RPMI7951 (cell line): Measurements from ENCODE around the gene CAMK1D. TPM values are rescaled to one million over a fixed set of nuclear protein-coding genes. Genes with fewer than 3 reads are reported as not detected.
"Not testable (repeated sequence)": the region's sequence is repeated elsewhere in the genome, so short reads cannot be mapped to it uniquely, and the experiment has no call there.

ENCODE experiments used
- DNase-seq: peaks from one replicate; pipeline ENCODE4 v3.0.0-alpha.2; 2012; ENCODE audit warnings: low read depth
- total RNA-seq: library from RNA; depleted of rRNA; stranded (reverse); fragments of >200 nt; shearing (Covaris generic); gene quantifications from 2 replicates; pipeline ENCODE4 v1.2.3, GENCODE V29; 2014

The CAMK1D gene
- total RNA-seq, 1 experiment from 2014 or later: not detected

DNA sequence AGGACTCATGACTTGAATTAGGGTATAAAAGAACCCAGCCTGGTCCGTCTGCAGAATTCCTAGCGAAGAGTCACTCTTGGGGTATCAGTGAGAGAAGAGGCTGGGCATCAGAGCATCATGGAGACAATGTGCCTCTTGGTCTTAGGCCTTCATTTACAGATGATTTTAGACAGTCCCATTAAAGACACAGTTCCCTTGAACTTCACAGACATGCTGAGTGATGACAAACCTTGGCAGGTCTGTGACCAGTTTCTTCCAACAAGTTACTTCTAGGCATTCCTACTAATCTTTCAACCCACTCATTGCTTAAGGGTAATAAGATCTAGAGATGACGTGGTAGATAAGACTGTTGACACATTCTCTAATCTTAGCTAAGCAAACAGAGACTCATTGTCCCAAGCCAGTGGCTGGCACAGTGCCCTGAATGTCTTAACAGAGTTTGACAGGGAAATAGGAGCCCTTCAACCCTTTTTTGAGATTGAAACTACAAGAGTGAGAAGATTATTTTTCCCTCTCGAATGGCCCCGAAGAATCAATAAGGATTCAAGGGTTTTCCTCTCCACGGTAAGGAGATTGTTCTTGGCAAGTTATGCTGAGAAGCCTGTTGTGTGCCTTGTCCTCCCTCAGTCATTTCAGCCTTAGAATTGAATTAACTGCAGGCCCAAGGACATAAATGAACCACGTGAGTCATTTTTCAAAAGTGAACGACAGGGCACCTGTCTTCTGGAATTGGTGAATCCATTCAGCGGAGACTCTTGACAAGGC is 371.1 kb downstream of the CAMK1D start:
- peak; percentile 89 for DNase-seq

DNA sequence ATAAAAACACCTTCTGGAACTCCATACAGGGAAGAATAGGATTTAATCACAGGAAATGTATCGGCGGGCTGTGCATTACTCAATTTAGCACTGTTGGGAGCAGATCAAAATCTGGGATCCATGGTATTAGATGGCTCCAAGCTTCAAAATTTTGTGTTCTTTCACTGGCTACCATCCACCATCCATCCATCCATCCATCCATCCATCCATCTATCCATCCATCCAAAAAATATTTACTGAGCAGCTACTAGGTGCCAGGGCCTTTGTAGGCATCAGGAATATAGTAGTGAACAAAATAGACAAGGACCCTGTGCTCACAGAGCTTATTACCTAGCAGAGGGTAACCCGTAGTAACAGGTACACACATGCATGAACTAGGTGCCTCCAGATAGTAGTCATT is 372.0 kb downstream of the CAMK1D start:
- no peak for DNase-seq

DNA sequence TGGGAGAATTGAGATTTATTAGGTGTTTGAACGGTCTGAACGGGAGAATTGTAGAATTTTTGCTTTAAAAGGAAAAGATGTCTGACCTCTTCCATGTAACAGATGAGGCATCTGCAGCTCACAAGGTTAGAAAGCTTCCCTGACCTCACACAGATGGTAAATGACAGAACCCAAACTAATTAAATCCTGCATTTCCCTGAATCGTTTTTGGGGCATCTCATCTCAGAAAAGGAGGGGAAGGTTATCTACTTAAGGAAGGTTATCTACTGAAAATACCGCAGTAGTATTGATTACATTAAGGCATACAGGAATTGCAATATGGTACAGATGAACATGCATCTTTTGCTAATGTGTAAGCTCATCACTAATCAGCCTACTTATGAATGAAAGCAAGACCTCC is 373.9 kb downstream of the CAMK1D start:
- no peak for DNase-seq

DNA sequence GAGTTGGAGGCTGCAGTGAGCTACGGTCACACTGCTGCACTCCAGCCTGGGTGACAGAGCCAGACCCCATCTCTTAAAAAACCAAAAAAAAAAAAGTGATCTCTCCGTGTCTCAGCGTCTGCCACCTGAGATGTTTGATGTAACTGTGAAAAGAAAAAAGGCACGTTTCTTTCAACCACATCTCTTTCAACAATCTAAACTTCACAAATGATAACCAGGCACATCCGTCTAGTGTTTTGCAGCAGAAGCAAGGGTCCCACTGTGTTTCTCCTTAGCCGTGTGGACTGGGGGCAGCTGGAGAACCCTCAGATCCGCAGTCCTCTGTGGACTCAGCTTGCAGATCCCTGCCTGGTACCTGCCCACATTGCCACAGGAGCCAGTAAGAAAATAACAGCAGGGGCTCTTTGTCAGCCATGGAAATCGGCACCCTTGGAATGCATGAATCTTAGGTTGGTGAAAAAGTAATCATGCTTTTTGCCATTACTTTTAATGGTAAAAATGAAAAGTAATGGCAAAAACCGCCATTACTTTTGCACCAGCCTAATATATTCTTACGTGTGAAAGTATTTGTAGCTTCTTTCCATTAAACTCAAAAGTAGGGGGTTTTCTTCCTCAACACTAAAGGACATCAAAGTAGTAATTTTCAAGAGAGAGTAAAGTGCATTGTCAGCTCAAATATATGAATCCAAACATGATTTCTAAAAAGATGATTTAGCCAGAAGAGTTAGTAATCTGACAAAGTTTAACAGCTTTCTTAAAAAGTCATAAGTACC is 375.6 kb downstream of the CAMK1D start:
- DNase-seq: no peak

DNA sequence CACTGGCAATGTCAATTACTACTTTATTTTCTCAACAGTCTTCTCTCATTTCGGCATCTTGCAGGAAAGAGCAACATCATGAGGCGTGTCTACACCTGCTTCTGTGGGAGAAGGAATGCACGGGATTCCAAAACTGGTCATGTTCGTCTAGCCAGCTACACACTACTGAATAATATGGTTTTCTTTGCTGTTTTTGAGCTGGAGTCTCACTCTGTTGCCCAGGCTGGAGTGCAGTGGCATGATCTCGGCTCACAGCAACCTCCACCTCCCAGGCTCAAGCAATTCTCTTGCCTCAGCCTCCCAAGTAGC is 376.2 kb downstream of the CAMK1D start:
- DNase-seq: not testable (repeated sequence)

DNA sequence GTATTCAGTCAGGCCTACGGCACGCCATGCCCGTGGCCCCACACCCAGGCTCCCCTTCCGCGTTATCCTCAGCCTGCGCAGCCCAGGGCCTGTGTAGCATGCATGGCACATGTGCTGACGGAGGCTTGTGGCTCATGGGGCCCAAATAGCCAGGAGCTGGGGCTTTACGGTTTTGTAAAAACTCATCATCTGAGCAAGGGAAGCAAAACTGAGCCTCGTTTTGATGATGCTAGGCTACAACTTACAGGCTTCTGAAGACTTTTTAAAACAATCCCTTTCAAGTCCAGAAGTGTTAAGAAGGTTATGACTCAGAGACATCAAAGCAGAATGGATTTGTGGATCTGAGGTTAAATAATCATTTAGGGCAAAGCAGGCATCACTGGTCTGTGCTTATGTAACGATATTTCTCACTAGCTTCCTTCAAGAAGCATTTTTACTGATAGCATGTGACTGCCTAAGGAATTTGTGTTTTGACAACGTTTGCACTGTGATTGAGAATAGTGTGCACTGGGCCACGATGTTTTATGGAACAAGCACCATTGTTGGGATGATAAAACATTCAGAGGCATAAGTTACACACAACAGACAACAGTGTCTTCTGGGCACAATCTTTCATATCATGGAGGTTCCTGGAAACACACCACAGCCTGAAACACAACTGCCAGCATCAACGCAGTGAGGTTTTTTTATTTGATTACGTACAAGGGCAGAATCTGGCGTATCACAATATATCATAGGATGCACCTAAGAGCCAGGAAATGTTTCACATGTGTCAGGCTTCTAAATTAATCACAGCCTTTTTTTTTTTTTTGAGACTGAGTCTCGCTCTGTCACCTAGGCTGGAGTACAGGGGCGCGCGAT is 377.9 kb downstream of the CAMK1D start:
- peak; percentile 19 for DNase-seq

DNA sequence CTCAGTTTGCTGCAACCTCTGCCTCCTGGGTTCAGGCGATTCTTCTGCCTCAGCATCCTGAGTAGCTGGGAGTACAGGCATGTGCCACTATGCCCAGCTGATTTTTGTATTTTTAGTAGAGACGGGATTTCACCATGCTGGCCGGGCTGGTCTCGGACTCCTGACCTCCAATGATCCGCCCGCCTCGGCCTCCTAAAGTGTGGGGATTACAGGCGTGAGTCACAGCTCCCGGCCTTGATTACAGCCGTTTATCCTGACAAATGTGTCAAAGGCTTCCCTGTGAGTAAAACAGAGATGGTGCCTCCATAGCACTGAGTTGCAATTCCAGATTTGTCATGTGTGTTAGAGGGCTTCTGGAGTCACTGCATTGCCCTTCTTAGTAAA is 378.5 kb downstream of the CAMK1D start:
- DNase-seq: peak; percentile 24

DNA sequence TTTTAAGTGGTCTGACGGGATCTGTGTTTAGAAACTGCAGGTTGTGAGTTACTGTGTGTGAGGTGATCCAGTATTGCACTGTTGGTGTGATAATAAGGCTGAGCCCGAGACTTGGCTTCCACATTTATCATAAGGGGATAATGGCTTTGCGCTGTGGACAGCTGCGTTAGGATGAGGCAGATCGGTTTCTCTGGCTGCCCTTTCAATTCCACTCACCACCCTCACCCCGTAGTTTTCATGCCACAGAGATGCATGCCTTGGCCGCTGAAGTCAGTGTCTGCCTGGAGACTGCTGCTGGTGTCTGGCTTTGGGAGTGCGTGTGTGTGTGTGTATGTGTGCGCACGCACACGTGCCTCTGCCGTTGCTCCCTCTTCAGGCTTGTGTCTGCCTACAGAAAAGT is 379.1 kb downstream of the CAMK1D start:
- no peak for DNase-seq

DNA sequence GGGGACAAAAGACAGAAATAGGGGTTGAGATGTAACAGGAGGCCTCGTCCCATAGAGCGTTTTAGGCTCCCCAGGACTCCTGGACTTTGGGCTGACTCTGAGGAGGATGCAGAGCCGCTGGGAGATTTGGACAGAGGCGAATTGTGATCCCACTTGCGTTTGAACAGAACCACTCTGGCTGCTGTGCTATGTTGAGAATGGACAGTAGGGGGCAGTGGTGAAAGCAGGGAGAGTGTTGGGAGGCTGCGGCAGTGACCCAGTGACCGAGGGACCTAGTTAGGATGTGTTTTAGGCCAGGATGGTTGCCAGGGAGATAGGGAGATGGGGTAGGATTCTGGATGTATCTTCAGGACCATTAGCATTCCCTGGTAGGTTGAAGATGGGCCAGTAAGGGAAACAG is 380.5 kb downstream of the CAMK1D start:
- DNase-seq: no peak

DNA sequence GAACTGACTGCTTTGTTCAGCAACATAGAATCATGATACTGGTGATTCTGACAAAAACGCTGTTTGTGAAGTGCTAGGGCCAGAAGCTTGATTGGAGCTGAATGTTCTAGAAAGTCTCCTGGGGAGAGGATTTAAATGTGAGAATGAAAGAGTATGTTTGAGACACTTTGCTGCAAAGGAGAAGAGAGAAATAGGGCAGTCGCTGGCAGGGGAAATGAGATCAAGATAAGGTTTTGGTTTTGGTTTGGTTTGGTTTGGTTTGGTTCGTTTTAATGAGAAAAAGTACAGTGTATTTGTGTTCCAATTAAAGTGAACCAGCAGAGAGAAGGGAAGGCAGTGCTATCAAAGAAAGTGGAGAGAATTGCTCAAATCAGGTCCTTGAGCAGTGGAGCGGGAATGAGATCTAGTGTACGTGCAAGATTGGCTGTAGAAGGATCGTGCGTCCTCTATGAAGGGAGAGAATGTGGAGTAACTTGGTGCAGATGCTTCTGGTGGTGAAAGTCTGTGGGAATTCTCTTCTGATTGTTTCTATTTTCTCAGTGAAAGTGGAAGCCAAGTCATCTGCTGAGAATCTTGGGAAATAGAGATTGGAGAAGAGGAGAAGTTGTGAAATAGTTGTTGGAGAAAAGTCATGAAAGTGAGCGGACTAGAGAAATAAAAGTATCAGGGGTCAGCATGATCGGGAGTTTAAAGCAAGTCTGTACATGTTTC is 381.6 kb downstream of the CAMK1D start:
- no peak for DNase-seq

DNA sequence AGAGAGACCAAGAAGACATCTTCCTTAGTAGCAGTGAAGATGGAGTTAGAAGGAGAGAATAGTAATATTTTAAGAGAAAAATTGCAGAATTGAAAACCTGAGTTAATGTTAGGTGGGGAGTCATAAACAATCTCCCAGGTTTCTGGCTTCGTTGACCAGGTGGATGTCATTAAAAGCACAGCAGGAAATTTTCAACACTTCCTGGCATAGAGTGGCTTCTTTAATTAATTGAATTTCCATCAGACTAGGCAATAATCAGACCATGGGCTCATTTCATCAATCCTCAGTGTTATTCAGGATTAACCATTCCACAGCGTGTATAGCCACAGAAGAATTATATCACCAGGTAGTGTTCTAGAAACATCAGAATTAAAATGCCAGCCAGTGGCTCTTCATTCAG is 383.9 kb downstream of the CAMK1D start:
- DNase-seq: no peak

DNA sequence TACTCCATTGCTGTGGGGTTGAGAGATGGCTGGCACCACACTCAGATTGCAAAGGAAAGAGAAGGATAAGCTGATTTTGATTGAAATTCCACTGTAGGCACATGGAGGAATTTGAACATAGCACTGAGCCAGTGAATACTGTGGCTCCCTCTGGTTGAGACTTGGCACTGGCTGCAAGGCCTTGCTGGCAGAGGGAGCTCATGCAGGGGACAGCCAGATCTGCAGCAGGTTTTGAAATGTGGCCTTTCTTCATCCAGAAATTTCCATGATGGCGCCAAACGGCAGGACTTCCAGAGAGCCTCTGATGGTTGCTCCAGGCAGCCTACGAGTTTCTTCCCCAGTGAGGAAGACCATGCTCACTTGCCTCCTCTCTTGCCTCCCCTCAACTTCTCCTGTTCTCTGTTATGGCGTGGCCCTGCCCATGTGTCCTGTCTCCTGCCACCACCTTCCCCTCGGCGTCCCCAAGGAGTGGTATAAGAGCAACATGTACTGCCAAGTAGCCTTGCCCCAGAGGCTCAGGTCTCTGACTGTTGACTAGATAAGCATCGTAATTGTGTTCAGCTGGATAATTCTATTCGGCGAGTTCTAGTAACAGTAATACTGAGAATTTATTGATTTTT is 386.6 kb downstream of the CAMK1D start:
- DNase-seq: no peak

DNA sequence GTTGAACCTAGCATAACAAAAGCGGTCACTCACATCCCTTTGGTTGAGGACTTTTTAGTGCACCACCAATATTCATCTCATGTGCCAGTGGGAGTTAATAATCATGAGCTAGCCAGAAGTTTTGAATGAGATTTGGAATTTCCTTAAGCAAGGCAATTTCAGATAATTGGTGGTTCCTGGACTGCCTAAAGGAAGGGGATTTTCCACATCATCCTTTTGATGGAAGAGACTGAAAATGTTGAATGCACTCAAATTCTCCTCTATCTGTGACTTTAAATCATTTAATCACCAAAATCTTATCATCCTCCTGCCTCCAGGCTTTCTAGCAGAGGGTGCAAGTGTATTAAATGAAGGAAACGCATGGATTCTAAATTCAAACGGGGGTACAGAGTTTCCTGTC is 391.5 kb downstream of the CAMK1D start:
- no peak for DNase-seq

DNA sequence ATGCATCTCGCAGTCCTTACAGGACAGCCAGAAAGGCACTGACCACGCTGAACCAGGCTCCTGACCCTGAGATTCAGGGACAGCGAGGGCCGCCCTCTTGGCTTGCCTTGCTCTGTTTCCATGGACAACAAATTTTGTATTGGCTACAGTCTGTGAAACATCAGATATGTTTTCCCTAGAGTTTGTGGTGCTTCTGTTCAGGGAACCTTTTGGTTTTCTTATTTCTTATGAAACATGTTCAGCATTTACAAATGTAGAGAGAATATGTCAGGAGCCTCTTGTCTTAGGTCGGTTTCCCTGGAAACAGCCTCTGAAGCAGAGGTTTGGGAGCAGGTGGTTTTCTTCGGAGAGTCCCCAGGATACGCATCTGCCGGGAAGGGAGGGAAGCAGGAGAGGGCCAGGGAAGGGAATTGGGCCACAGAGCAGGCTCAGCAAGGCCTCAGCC is 392.0 kb downstream of the CAMK1D start:
- no peak for DNase-seq

DNA sequence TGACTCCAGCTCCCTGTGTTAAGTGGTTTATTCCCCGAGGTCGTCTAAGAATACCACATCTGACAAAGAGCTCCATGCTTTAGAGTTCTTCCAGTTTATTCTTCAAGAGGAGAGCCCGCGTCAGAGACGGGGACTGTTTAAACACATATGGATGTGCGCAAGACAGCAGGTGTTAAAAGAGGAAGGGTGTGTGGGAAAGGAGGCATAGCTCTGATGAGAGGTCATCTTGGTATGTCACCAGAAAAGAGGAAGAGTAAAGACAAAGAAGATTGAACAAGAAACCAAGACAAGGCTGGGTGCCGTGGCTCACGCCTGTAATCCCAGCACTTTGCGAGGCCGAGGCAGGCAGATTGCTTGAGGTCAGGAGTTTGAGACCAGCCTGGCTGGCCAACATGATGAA is 393.4 kb downstream of the CAMK1D start:
- DNase-seq: no peak

DNA sequence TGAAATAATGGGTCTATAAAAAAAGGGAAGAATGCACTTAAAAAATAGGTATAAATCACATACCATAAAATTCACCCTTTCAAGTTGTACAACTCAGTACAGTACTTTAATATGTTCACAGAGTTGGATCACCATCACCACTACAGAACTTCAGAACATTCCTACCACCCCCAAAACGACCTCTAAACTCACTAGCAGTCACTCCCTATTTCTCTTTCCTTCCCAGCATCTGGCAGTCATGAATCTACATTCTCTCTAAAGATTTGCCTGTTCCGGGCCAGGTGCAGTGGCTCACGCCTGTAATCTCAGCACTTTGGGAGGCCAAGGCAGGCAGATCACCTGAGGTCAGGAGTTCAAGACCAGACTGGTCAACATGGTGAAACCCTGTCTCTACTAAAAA is 394.1 kb downstream of the CAMK1D start:
- not testable (repeated sequence) for DNase-seq

DNA sequence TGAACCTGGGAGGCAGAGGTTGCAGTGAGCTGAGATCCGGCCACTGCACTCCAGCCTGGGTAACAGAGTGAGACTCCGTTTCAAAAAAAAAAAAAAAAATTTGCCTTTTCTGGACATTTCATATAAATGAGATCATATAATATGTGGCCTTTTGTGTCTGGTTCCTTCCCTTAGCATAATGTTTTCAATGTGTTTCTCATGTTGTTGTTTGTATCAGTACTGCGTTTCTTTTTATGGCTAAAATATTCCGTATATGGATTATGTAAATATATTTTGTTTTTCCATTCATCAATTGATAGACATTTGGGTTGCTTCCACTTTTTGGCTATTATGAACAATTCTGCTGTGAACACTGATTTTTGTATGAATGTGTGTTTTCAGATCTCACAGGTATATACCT is 394.6 kb downstream of the CAMK1D start:
- no peak for DNase-seq

DNA sequence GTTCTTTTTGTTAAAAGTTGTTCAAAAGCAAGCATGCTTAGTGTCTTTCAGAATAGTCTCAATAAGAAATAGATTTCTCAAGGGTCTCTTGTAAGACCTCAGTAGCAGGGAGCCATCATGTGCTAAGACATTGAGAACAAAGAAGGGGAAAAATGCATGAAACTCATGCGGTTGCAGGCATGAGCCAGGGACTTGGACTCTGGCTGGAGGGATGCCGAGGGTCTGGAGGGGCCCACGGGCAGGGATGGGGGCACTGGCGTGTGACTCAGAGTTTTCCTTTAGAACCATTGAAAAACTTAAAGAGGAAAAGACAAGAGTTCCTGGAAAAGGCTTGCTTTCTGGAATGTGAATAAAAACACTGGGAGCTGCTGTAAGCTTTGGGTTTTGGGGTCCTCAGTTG is 398.8 kb downstream of the CAMK1D start:
- no peak for DNase-seq

DNA sequence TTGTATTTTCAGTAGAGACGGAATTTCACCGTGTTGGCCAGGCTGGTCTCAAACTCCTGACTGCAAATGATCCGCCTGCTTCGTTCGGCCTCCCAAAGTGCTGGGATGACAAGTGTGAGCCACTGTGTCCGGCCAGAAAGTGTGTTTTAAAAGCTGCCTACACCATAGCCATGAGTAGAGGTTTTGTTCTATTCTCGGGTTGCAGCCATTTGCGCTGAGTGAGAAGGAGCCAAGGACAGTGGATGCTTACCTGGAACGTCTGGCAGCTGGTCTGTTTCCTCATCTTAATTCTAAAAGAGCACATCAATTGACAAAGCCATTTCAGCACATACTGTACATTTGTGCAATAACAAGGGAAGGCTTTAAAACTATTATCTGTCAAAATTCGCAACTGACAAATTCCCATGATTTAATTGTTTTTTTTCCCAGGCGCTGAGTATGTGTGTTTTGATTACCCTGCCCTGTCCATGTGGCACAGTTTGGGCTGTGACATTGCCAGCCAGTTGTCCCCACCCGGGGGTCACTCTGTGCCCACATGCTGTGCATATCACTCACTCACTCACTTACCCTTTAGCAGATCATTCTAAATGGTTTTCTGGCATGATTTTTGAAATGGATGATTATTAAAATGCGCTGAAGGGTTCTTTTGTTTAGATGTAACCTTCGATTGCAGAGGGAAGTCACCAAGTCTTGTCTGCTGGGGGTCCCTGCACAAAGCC is 400.6 kb downstream of the CAMK1D start:
- DNase-seq: no peak

DNA sequence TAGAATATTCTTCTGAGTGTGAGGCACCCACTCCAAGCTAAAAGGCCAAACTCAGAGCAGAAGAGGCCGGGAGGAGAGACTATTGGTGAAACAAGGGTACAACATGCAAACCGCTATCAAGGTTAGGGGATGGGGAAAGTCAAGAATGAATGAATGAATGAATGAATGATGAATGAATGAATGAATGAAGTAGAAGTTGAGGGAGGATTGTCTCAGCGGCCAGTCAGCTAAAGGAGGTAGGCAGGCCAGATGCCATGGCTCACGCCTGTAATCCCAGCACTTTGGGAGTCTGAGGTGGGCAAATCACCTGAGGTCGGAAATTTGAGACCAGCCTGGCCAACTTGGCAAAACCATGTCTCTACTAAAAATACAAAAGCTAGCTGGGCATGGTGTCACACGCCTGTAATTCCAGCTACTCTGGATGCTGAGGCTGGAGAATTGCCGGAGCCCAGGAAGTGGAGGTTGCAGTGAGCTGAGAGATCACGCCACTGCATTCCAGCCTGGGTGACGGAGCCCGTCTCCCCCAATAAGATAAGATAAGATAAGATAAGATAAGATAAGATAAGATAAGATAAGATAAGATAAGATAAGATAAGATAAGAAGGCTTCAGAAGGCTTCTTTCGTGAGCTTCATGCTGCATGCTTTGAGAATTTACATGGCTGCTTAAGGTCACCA is 401.3 kb downstream of the CAMK1D start:
- DNase-seq: no peak
